Tibial nerve (tissue), 4 donors: Measurements from ENCODE around the gene LMO7. TPM values are rescaled to one million over a fixed set of nuclear protein-coding genes. Genes with fewer than 3 reads are reported as not detected.
A peak's percentile ranks its signal among the peaks of the same experiment; 100 is the strongest.

ENCODE experiments used
- DNase-seq, 2 donors: peaks; one replicate each; pipeline ENCODE4 v3.0.0-alpha.2; 2019; ENCODE audit warnings: low spot score in 2 of 2
- H3K27ac ChIP-seq, 4 donors: fragments of 200-600 bp; sonication (generic) in 3 of 4; one replicate each; pipeline ENCODE4 v1.5.1; 2017 to 2019; ENCODE audit warnings: mild to moderate bottlenecking in 1 of 4
- H3K27me3 ChIP-seq, 2 donors: fragments of 200-600 bp; sonication (generic) in 1 of 2; one replicate each; pipeline versions ENCODE4 v1.5.1 to v1.6.0; 2017 to 2019
- H3K36me3 ChIP-seq, 3 donors: fragments of 200-600 bp; sonication (generic); one replicate each; pipeline ENCODE4 v1.5.1; 2018 to 2019
- H3K4me1 ChIP-seq, 4 donors: fragments of 200-600 bp; sonication (generic) in 3 of 4; one replicate each; pipeline ENCODE4 v1.5.1; 2017 to 2019
- H3K4me3 ChIP-seq, 4 donors: fragments of 200-600 bp; sonication (generic) in 3 of 4; one replicate each; pipeline ENCODE4 v1.5.1; 2017 to 2019; ENCODE audit warnings: mild to moderate bottlenecking in 1 of 4, moderate library complexity in 1 of 4
- H3K9me3 ChIP-seq, 4 donors: fragments of 200-600 bp; sonication (generic) in 3 of 4; one replicate each; pipeline ENCODE4 v1.5.1; 2017 to 2019
- CTCF ChIP-seq, 5 experiments: fragments of 200-600 bp in 3 of 5; fragments of 450-650 bp in 2 of 5; sonication (generic) in 3 of 5; IDR thresholded peaks; one replicate each; pipeline ENCODE4 v1.5.1; 2016 to 2019; ENCODE audit warnings: antibody characterized with exemption in 5 of 5, mild to moderate bottlenecking in 3 of 5, moderate library complexity in 2 of 5
- EP300 ChIP-seq, 2 donors: sonication (generic); formaldehyde crosslinking; IDR thresholded peaks; one replicate each; pipeline ENCODE4 v1.6.1; 2017; ENCODE audit warnings: antibody characterized with exemption in 2 of 2, mild to moderate bottlenecking in 1 of 2
- POLR2A ChIP-seq, 2 donors: fragments of 450-650 bp; IDR thresholded peaks; one replicate each; pipeline ENCODE4 v1.6.1; 2017; ENCODE audit warnings: antibody characterized with exemption in 2 of 2, mild to moderate bottlenecking in 2 of 2, moderate library complexity in 2 of 2
- WGBS, 2 donors: methylation state at CpG; one replicate each; pipeline ENCODE4 v1.1.5; 2018; 5-methylcytosine and 5-hydroxymethylcytosine counted together
- total RNA-seq, 4 donors: library from RNA; depleted of rRNA; stranded (reverse); fragments of >200 nt; gene quantifications; one replicate each; pipeline ENCODE4 v1.1.0, GENCODE V29; 2016

Gene LMO7
- total RNA-seq, 4 donors from 2014 or later: 149 to 311 (median 236) TPM

DNA sequence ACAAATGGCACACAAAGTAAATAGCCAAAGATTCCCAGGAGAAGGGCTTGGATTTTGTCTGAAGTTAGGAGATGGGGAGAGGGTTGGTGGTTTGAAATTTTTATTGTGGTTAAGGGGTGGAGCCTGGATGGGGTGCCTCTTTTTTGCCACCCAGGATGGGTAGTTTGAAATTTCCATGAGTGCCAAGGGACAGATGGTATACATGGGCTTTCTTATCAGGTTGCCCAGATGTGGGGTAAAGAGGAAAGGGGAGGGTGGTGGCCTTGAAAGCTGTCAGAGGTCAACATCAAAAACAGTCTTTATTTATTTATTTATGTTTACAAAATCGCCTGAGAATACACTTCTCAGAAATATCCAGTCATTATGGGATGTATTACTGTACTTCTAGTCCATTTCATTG lies 46.2 kb downstream of the LMO7 start:
- Histone ChIP-seq H3K27ac (no peak overlapping the region), H3K27me3 (no peaks in the 10 kb centered on the region), H3K4me3 (no peak overlapping the region), H3K4me1 (peaks cover 0 to 5% (median 0%) of the 10 kb centered on the region in 4 donors), H3K36me3 (no peaks in the 10 kb centered on the region), H3K9me3 (no peaks in the 10 kb centered on the region)
- no peak for DNase-seq
- TF ChIP-seq POLR2A (IDR thresholded peaks at IDR 0.05) (no peak), CTCF (IDR thresholded peaks at IDR 0.05) (no peak), EP300 (IDR thresholded peaks at IDR 0.05) (no peak)
- 90 to 91% methylated on average over 1 of the region's 1 CpG for WGBS, 2 donors

DNA sequence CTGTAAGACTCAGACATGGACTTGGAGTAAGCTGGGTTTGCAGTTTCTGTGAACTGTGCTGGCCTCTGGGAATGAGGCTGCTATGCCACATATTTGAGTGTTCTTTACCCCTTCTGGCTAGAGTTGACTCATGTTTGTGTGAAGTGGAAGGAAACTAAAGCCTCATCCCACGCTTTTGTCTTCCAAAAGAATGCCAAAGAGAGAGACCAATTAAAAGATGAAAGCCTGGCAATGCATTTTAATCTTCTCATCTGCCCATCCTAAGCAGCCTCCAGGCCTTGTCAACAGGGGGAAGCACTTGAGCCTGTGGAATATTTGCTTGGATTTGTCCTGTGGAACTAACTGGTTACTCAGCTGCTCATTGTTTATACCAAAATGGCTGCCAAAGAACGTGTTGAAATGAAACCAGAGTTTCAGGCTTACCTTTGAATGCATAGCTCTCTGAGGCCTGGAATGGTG lies 49.1 kb downstream of the LMO7 start:
- no peaks in the 10 kb centered on the region for H3K27me3 ChIP-seq
- H3K9me3 ChIP-seq: no peaks in the 10 kb centered on the region
- peak overlapping the region in 2 of 4 donors; percentile 11 to 60 for H3K27ac ChIP-seq
- peaks cover 0 to 5% (median 0%) of the 10 kb centered on the region in 4 donors for H3K4me1 ChIP-seq
- H3K4me3 ChIP-seq: no peak overlapping the region
- 45 to 58% methylated on average over 2 of the region's 2 CpGs for WGBS, 2 donors
- TF ChIP-seq EP300 (IDR thresholded peaks at IDR 0.05) (no peak), POLR2A (IDR thresholded peaks at IDR 0.05) (no peak), CTCF (IDR thresholded peaks at IDR 0.05) (no peak)
- no peaks in the 10 kb centered on the region for H3K36me3 ChIP-seq
- no peak for DNase-seq

DNA sequence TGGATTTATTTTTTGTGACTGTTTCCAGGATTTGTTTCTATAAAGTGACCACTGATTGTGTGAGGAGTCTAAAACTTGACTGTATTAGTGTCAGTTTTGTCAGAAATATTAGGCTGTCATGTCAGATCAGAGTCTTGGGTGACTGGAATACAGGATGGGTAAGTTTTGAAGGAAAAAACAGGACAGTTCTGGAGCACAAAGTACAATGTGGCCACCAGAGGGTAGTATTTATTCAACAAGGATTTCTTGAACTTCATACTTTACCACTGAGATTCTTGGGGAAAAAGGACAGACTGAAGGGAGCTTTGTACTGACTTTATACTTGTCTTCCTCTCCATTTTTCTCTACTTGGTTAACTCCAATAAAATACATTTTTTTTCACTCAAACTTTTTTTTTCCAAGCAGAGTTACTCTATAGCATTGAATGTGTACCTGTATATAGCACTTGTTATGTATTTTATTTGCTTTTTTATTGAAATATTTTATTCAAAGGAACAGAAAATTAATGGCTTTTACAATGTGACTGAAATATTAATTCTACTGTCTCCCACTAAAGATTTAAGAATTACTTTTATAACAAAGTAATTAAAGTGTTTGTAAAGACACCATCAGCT lies 51.1 kb downstream of the LMO7 start:
- H3K36me3 ChIP-seq: no peaks in the 10 kb centered on the region
- TF ChIP-seq CTCF (IDR thresholded peaks at IDR 0.05) (peak; percentile 39 to 51 (median 47)), POLR2A (IDR thresholded peaks at IDR 0.05) (no peak)
- H3K27ac ChIP-seq: no peak overlapping the region
- H3K9me3 ChIP-seq: no peaks in the 10 kb centered on the region
- no peak overlapping the region for H3K4me3 ChIP-seq
- peaks cover 0 to 5% (median 0%) of the 10 kb centered on the region in 4 donors for H3K4me1 ChIP-seq
- no peak for DNase-seq
- H3K27me3 ChIP-seq: no peaks in the 10 kb centered on the region

DNA sequence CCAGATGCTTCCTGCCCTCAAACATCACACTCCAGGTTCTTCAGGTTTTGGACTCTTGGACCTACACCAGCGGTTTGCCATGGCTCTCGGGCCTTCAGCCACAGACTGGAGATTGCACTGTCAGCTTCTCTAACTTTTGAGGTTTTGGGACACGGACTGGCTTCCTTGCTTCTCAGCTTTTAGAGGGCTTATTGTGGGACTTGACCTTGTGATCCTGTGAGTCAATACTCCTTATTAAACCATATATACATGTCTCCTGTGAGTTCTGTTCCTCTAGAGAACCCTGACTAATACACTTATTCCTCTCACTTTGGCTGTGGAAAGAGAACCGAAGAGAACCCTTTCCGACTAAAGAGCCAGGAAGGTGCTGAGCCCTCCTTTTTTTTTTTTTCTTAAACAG lies 53.6 kb downstream of the LMO7 start:
- peaks cover 0 to 5% (median 0%) of the 10 kb centered on the region in 4 donors for H3K4me1 ChIP-seq
- no peak overlapping the region for H3K27ac ChIP-seq
- H3K4me3 ChIP-seq: no peak overlapping the region
- DNase-seq: no peak
- TF ChIP-seq POLR2A (IDR thresholded peaks at IDR 0.05) (no peak), EP300 (IDR thresholded peaks at IDR 0.05) (no peak), CTCF (IDR thresholded peaks at IDR 0.05) (no peak)
- 94 to 97% methylated on average over 5 of the region's 5 CpGs for WGBS, 2 donors
- H3K27me3 ChIP-seq: no peaks in the 10 kb centered on the region
- no peaks in the 10 kb centered on the region for H3K9me3 ChIP-seq
- H3K36me3 ChIP-seq: no peaks in the 10 kb centered on the region

- TF ChIP-seq CTCF (IDR thresholded peaks at IDR 0.05) (no peak), POLR2A (IDR thresholded peaks at IDR 0.05) (no peak), EP300 (IDR thresholded peaks at IDR 0.05) (no peak)
- Histone ChIP-seq H3K27me3 (no peaks in the 10 kb centered on the region), H3K9me3 (no peaks in the 10 kb centered on the region), H3K4me3 (no peak overlapping the region), H3K4me1 (no peaks in the 10 kb centered on the region), H3K27ac (no peak overlapping the region), H3K36me3 (no peaks in the 10 kb centered on the region)
- WGBS, 2 donors: 77 to 82% methylated on average over 1 of the region's 1 CpG
- DNase-seq: no peak
These were observed 54.5 kb downstream of the LMO7 start for GRCh38 chr13:75690607-75691006.
